HepG2 (cell line): ENCODE results near the gene MOCS1. TPM values are rescaled to one million over a fixed set of nuclear protein-coding genes. Genes with fewer than 3 reads are reported as not detected.

ENCODE experiments used
- CREB1 ChIP-seq, 2 experiments: fragments of 450-650 bp in 1 of 2; IDR thresholded peaks; 2 replicates each; pipeline ENCODE4 v1.6.1; 2016 to 2017; ENCODE audit warnings: control low read depth in 1 of 2, mild to moderate bottlenecking in 1 of 2, missing compliant biosample characterization in 1 of 2, missing genetic modification characterization in 1 of 2
- HDAC6 ChIP-seq: fragments of 200-600 bp; sonication (generic); IDR thresholded peaks from 2 replicates; pipeline ENCODE4 v1.7.0; 2017; ENCODE audit warnings: mild to moderate bottlenecking, antibody characterized with exemption, low read length, low read depth
- IRX3 ChIP-seq: sonication (generic); formaldehyde crosslinking; IDR thresholded peaks from 2 replicates; pipeline ENCODE4 v1.8.1; 2023; ENCODE audit warnings: mild to moderate bottlenecking, low read depth, missing genetic modification reagents, borderline replicate concordance
- MXD1 ChIP-seq: sonication (generic); formaldehyde crosslinking; IDR thresholded peaks from 2 replicates; pipeline ENCODE4 v1.4.0; 2020; ENCODE audit warnings: mild to moderate bottlenecking, missing genetic modification reagents
- SP1 ChIP-seq, 2 experiments: fragments of 450-650 bp in 1 of 2; sonication (generic) in 1 of 2; formaldehyde crosslinking in 1 of 2; IDR thresholded peaks; 2 replicates each; pipeline versions ENCODE4 v1.4.0 to v1.6.1; 2016 to 2020; ENCODE audit warnings: missing genetic modification reagents in 1 of 2
- SRF ChIP-seq: IDR thresholded peaks from 2 replicates; pipeline ENCODE4 v1.6.1; 2011; ENCODE audit warnings: mild to moderate bottlenecking, low read depth, low read length, moderate library complexity
- TAF1 ChIP-seq: sonication (generic); formaldehyde crosslinking; IDR thresholded peaks from 2 replicates; pipeline ENCODE4 v1.4.0; 2020; ENCODE audit warnings: missing genetic modification reagents
- TARDBP ChIP-seq: sonication (generic); formaldehyde crosslinking; IDR thresholded peaks from 2 replicates; pipeline ENCODE4 v1.8.0; 2022; ENCODE audit warnings: mild to moderate bottlenecking, missing genetic modification reagents
- TBX3 ChIP-seq: fragments of 450-650 bp; IDR thresholded peaks from 2 replicates; pipeline ENCODE4 v1.6.1; 2017; ENCODE audit warnings: antibody characterized with exemption, mild to moderate bottlenecking, inconsistent platforms, borderline replicate concordance
- TEAD3 ChIP-seq: optimal IDR thresholded peaks from 2 replicates; pipeline ENCODE3; 2016; ENCODE audit warnings: borderline replicate concordance
- U2AF2 ChIP-seq: fragments of 200-400 bp; formaldehyde crosslinking; IDR thresholded peaks from 2 replicates; pipeline ENCODE4 v1.6.1; 2017; ENCODE audit warnings: low read depth, mild to moderate bottlenecking, low read length
- ZBTB26 ChIP-seq: IDR thresholded peaks from 2 replicates; pipeline ENCODE4 v1.6.1; 2016; ENCODE audit warnings: missing compliant biosample characterization, missing genetic modification reagents, borderline replicate concordance
- ZBTB49 ChIP-seq: sonication (generic); formaldehyde crosslinking; IDR thresholded peaks from 2 replicates; pipeline ENCODE4 v1.4.0; 2020; ENCODE audit warnings: missing genetic modification reagents, borderline replicate concordance
- ZFP91 ChIP-seq: sonication (generic); formaldehyde crosslinking; IDR thresholded peaks from 2 replicates; pipeline ENCODE4 v1.9.0; 2022; ENCODE audit warnings: missing genetic modification reagents, mild to moderate bottlenecking, borderline replicate concordance
- ZNF12 ChIP-seq: sonication (generic); formaldehyde crosslinking; IDR thresholded peaks from 2 replicates; pipeline ENCODE4 v1.5.0; 2020; ENCODE audit warnings: missing genetic modification reagents
- ZNF224 ChIP-seq: sonication (generic); formaldehyde crosslinking; IDR thresholded peaks from 2 replicates; pipeline ENCODE4 v1.5.0; 2020; ENCODE audit warnings: mild to moderate bottlenecking, missing genetic modification reagents
- ZNF232 ChIP-seq: sonication (generic); formaldehyde crosslinking; IDR thresholded peaks from 2 replicates; pipeline ENCODE4 v1.4.0; 2020; ENCODE audit warnings: missing genetic modification reagents, borderline replicate concordance
- ZNF235 ChIP-seq: sonication (generic); formaldehyde crosslinking; IDR thresholded peaks from 2 replicates; pipeline ENCODE4 v1.8.1; 2023; ENCODE audit warnings: mild to moderate bottlenecking, missing genetic modification reagents, borderline replicate concordance
- ZNF264 ChIP-seq: sonication (generic); formaldehyde crosslinking; IDR thresholded peaks from 2 replicates; pipeline ENCODE4 v1.4.0; 2020; ENCODE audit warnings: missing genetic modification reagents
- ZNF296 ChIP-seq: sonication (generic); formaldehyde crosslinking; conservative IDR thresholded peaks from 2 replicates; pipeline ENCODE4 v1.5.0; 2020; ENCODE audit warnings: mild to moderate bottlenecking, missing genetic modification reagents
- ZNF550 ChIP-seq: sonication (generic); formaldehyde crosslinking; IDR thresholded peaks from 2 replicates; pipeline ENCODE4 v1.4.0; 2020; ENCODE audit warnings: mild to moderate bottlenecking, missing genetic modification reagents, borderline replicate concordance
- ZNF564 ChIP-seq: sonication (generic); formaldehyde crosslinking; IDR thresholded peaks from 2 replicates; pipeline ENCODE4 v1.8.1; 2023; ENCODE audit warnings: mild to moderate bottlenecking, missing genetic modification reagents
- ZNF740 ChIP-seq: sonication (generic); formaldehyde crosslinking; IDR thresholded peaks from 2 replicates; pipeline ENCODE4 v1.4.0; 2020; ENCODE audit warnings: missing genetic modification reagents
- ZNF891 ChIP-seq: sonication (generic); formaldehyde crosslinking; IDR thresholded peaks from 2 replicates; pipeline ENCODE4 v1.5.0; 2020; ENCODE audit warnings: mild to moderate bottlenecking, missing genetic modification reagents
- polyA plus RNA-seq, 8 experiments: library from polyadenylated mRNA; depleted of rRNA in 3 of 8; stranded (reverse) in 7 of 8; unstranded in 1 of 8; fragments of >200 nt; fragmentation: Illumina TruSeq in 4 of 8; extraction: Trizol in 4 of 8; gene quantifications; 2 replicates each; pipeline versions ENCODE4 v1.2.1 to v1.2.3, GENCODE V29; 2011 to 2016; ENCODE audit warnings: low read depth in 4 of 8, missing spikeins in 1 of 8, mixed read lengths in 1 of 8; ENCODE audit not compliant: insufficient read depth in 1 of 8
- total RNA-seq, 5 experiments: library from RNA; depleted of rRNA; stranded (reverse); fragments of >200 nt; fragmentation: Illumina TruSeq; extraction: Trizol; gene quantifications; 2 replicates each; pipeline ENCODE4 v1.2.3, GENCODE V29; 2016; ENCODE audit warnings: low read depth in 1 of 5

MOCS1 gene
- total and polyA plus RNA-seq, 2 of the 13 experiments (the other 11 are each of a cell fraction or from before 2014, with no cell fraction given) = 5.3 to 11.7 TPM

- no peak for TF ChIP-seq ZBTB26 (CRISPR knock-in tag)
- TF ChIP-seq TARDBP (CRISPR knock-in tag) = no peak
- TF ChIP-seq ZNF12 (CRISPR knock-in tag) = no peak
- TF ChIP-seq TEAD3 (CRISPR knock-in tag) = peak; percentile 60
- no peak for TF ChIP-seq CREB1 (IDR thresholded peaks at IDR 0.05)
- peak; percentile 42; the same call in 1 of the 2 replicates for TF ChIP-seq CREB1 (CRISPR knock-in tag; IDR thresholded peaks at IDR 0.05)
- no peak for TF ChIP-seq ZNF232 (CRISPR knock-in tag)
- TF ChIP-seq ZFP91 (CRISPR knock-in tag) = no peak
- TF ChIP-seq ZNF235 (CRISPR knock-in tag) = no peak
- no peak for TF ChIP-seq HDAC6
- TF ChIP-seq SP1 (IDR thresholded peaks at IDR 0.05) = no peak
- TF ChIP-seq SP1 (CRISPR knock-in tag; IDR thresholded peaks at IDR 0.05) = no peak
- no peak for TF ChIP-seq ZNF224
- TF ChIP-seq ZNF740 (CRISPR knock-in tag) = no peak
- TF ChIP-seq ZNF564 (CRISPR knock-in tag) = no peak
- TF ChIP-seq TBX3 = no peak
- no peak for TF ChIP-seq ZNF891 (CRISPR knock-in tag)
- no peak for TF ChIP-seq TAF1 (CRISPR knock-in tag)
- no peak for TF ChIP-seq ZNF550 (CRISPR knock-in tag)
- TF ChIP-seq U2AF2 = no peak
- no peak for TF ChIP-seq MXD1 (CRISPR knock-in tag)
- no peak for TF ChIP-seq IRX3 (CRISPR knock-in tag)
- 0 out of 2 replicates have a peak, but pooled peaks have one; percentile 10 for TF ChIP-seq SRF
- TF ChIP-seq ZNF264 (CRISPR knock-in tag) = no peak
- no peak for TF ChIP-seq ZBTB49 (CRISPR knock-in tag)
- no peak for TF ChIP-seq ZNF296 (CRISPR knock-in tag)
These were observed 14.0 kb upstream of the MOCS1 start (continued) for GRCh38 chr6:39948199-39948791.
